ENCODE results near the gene IL32. TPM values are rescaled to one million over a fixed set of nuclear protein-coding genes. Genes with fewer than 3 reads are reported as not detected.

Gene IL32
- total and polyA plus RNA-seq, 2 experiments from 2014 or later: 2.3 to 6.1 TPM

- DNase-seq (ENCODE audit: low spot score) (peak; percentile 95), ATAC-seq (peak; percentile 83)
- Mint-ChIP-seq H3K27ac (no peak overlapping the region; the same call in 1 of the 2 replicates), H3K27me3 (ENCODE audit: insufficient read depth, low read depth, poor library complexity) (peaks cover 16% of the 10 kb centered on the region), H3K4me1 (peaks cover 24% of the 10 kb centered on the region), H3K9me3 (no peaks in the 10 kb centered on the region; the same call in 2 of the 3 replicates), H3K36me3 (ENCODE audit: low read depth) (peaks cover 16% of the 10 kb centered on the region; the same call in 2 of the 3 replicates), H3K4me3 (peak overlapping the region; percentile 81)
- no peak for TF ChIP-seq NANOG (IDR thresholded peaks at IDR 0.05; ENCODE audit: borderline replicate concordance)
- peak; percentile 62 for TF ChIP-seq CREB1 (CRISPR knock-in tag; IDR thresholded peaks at IDR 0.05; ENCODE audit: low read depth)
- TF ChIP-seq POLR2AphosphoS5 (IDR thresholded peaks at IDR 0.05; ENCODE audit: low read depth): peak; percentile 71; the same call in 1 of the 2 replicates
- peak; percentile 53 to 92 for TF ChIP-seq CTCF (conservative IDR thresholded peaks at IDR 0.05; ENCODE audit: low read depth in 2 of 2)
- no peak for TF ChIP-seq ETS1 (IDR thresholded peaks at IDR 0.05)
- no peak for TF ChIP-seq ZNF331 (CRISPR knock-in tag; IDR thresholded peaks at IDR 0.05; ENCODE audit: low read depth)
- Histone ChIP-seq H3K27ac (ENCODE audit: low read depth) (0 out of 2 replicates have a peak overlapping the region, but pooled peaks have one; percentile 55), H3K9me2 (ENCODE audit: insufficient read depth) (no peaks in the 10 kb centered on the region), H4K20me1 (replicated peaks; ENCODE audit: insufficient read depth) (no peaks in the 10 kb centered on the region; the same call in 1 of the 2 replicates), H3K4me3 (peak overlapping the region; percentile 84), H3K27me3 (ENCODE audit: insufficient read depth) (peaks cover 4% of the 10 kb centered on the region; the same call in 1 of the 2 replicates), H3K36me3 (ENCODE audit: insufficient read depth) (no peaks in the 10 kb centered on the region), H3K4me1 (ENCODE audit: insufficient read depth) (peaks cover 12% of the 10 kb centered on the region), H3K4me2 (peak overlapping the region; percentile 85), H3F3A (replicated peaks; ENCODE audit: low read depth) (peaks cover 15% of the 10 kb centered on the region), H3K79me2 (replicated peaks; ENCODE audit: insufficient read depth) (no peaks in the 10 kb centered on the region; the same call in 1 of the 2 replicates), H2AFZ (peak overlapping the region; percentile 90)
Observed at GRCh38 chr16:3059041-3059722, 6.3 kb upstream of the IL32 start.

- H3K4me1 Mint-ChIP-seq: peaks cover 27% of the 10 kb centered on the region
- Histone ChIP-seq H3K36me3 (ENCODE audit: insufficient read depth) (no peaks in the 10 kb centered on the region), H3K9me2 (ENCODE audit: insufficient read depth) (no peaks in the 10 kb centered on the region), H3K4me1 (ENCODE audit: insufficient read depth) (peaks cover 14% of the 10 kb centered on the region), H3K27me3 (ENCODE audit: insufficient read depth) (peaks cover 4% of the 10 kb centered on the region; the same call in 1 of the 2 replicates), H2AFZ (peak overlapping the region; percentile 90; the same call in 1 of the 2 replicates), H3K4me2 (peak overlapping the region; percentile 82), H3K27ac (ENCODE audit: low read depth) (0 out of 2 replicates have a peak overlapping the region, but pooled peaks have one; percentile 55), H3K79me2 (replicated peaks; ENCODE audit: insufficient read depth) (no peaks in the 10 kb centered on the region; the same call in 1 of the 2 replicates), H3F3A (replicated peaks; ENCODE audit: low read depth) (peaks cover 15% of the 10 kb centered on the region), H4K20me1 (replicated peaks; ENCODE audit: insufficient read depth) (no peaks in the 10 kb centered on the region; the same call in 1 of the 2 replicates), H3K4me3 (peak overlapping the region; percentile 84)
- H3K9me3 Mint-ChIP-seq: no peaks in the 10 kb centered on the region
- DNase-seq (ENCODE audit: low spot score) (no peak), ATAC-seq (no peak)
- no peak overlapping the region; the same call in 1 of the 2 replicates for H3K27ac Mint-ChIP-seq
- peaks cover 13% of the 10 kb centered on the region; the same call in 2 of the 3 replicates for H3K36me3 Mint-ChIP-seq (ENCODE audit: low read depth)
- H3K4me3 Mint-ChIP-seq: peak overlapping the region; percentile 73
- H3K27me3 Mint-ChIP-seq (ENCODE audit: insufficient read depth, low read depth, poor library complexity): peaks cover 17% of the 10 kb centered on the region
- TF ChIP-seq ZNF462 (CRISPR knock-in tag; IDR thresholded peaks at IDR 0.05) (no peak), STAT1 (IDR thresholded peaks at IDR 0.05; ENCODE audit: unreplicated experiment) (no peak), ZNF331 (CRISPR knock-in tag; IDR thresholded peaks at IDR 0.05; ENCODE audit: low read depth) (no peak), JUNB (IDR thresholded peaks at IDR 0.05; ENCODE audit: unreplicated experiment) (no peak)
Observed at GRCh38 chr16:3059723-3060242, 5.7 kb upstream of the IL32 start.

Data from GM23338 (cell line).